ENCODE data around the gene OR7D2.

DNA sequence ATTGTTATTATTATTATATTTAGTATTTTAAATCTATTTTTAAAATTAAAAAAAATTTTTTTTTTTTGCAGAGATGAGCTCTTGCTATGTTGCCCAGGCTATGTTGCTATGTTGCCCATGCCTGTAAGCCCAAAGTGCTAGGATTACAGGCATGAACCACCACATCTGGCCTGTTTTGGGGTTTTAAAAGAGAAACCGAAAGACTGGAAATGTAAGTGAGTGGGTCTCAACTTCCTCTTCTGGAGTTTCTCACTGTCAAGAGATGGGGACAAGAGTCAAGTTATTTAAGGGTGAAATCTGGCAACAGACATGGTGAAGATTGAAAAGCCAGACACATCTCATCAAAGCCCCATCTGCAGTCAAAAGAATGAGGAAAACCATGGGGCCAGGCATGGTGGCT lies 47.8 kb upstream of the OR7D2 start:
- TF ChIP-seq POLR2A (IDR thresholded peaks at IDR 0.05) = no peak
- TF ChIP-seq, protein P1, sequence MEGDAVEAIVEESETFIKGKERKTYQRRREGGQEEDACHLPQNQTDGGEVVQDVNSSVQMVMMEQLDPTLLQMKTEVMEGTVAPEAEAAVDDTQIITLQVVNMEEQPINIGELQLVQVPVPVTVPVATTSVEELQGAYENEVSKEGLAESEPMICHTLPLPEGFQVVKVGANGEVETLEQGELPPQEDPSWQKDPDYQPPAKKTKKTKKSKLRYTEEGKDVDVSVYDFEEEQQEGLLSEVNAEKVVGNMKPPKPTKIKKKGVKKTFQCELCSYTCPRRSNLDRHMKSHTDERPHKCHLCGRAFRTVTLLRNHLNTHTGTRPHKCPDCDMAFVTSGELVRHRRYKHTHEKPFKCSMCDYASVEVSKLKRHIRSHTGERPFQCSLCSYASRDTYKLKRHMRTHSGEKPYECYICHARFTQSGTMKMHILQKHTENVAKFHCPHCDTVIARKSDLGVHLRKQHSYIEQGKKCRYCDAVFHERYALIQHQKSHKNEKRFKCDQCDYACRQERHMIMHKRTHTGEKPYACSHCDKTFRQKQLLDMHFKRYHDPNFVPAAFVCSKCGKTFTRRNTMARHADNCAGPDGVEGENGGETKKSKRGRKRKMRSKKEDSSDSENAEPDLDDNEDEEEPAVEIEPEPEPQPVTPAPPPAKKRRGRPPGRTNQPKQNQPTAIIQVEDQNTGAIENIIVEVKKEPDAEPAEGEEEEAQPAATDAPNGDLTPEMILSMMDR (IDR thresholded peaks at IDR 0.05) = no peak

All from lower leg skin (tissue), 3 donors.